Loucy (cell line): Measurements from ENCODE around the gene CDH22.

Experiments
- EZH2phosphoT487 ChIP-seq: fragments of 200-600 bp; IDR thresholded peaks from 2 replicates; pipeline ENCODE4 v1.6.1; 2018; ENCODE audit warnings: antibody characterized with exemption, mild to moderate bottlenecking, moderate library complexity, borderline replicate concordance
- TF ChIP-seq, protein P1 (sequence below): fragments of 200-600 bp; sonication (generic); conservative IDR thresholded peaks from 2 replicates; pipeline ENCODE4 v1.5.1; 2014; ENCODE audit warnings: mild to moderate bottlenecking, antibody characterized with exemption, low read length

DNA sequence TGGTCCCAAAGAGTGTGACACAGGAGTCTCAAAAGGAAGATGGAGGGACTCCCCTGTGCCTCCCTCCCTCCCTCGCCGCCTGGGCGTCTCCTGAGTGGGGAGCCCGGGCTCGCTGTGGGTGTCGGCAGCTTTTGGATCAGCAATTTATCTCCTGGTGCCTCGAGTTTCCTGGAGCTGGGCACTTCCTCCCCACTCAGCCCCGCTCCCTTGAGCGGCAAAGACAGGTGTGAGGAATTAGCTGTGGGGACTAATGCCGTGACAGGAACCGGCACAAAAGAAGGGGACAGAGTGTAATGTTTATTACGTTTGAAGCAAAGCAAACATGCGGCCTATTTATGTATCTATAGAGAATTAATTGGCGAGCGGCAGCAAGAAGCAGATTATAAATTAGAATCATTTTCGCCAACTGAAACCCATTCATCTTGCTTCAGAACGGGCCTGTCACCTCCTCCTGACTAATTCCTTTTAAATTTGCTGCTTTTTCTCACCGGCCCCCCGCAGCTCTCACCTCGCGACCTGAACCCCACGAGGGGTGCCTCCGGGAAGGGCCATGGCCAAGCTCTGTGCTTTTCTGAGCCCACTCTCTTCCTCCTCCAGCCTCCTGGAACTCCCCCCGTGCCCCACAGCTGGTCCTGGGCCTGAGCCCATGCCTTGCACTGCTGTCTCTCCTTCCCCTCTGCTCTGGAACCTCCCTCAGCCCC lies 8.8 kb upstream of the CDH22 start:
- TF ChIP-seq, protein P1, sequence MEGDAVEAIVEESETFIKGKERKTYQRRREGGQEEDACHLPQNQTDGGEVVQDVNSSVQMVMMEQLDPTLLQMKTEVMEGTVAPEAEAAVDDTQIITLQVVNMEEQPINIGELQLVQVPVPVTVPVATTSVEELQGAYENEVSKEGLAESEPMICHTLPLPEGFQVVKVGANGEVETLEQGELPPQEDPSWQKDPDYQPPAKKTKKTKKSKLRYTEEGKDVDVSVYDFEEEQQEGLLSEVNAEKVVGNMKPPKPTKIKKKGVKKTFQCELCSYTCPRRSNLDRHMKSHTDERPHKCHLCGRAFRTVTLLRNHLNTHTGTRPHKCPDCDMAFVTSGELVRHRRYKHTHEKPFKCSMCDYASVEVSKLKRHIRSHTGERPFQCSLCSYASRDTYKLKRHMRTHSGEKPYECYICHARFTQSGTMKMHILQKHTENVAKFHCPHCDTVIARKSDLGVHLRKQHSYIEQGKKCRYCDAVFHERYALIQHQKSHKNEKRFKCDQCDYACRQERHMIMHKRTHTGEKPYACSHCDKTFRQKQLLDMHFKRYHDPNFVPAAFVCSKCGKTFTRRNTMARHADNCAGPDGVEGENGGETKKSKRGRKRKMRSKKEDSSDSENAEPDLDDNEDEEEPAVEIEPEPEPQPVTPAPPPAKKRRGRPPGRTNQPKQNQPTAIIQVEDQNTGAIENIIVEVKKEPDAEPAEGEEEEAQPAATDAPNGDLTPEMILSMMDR: no peak
- TF ChIP-seq EZH2phosphoT487: no peak
